GM19328 (cell line): Measurements from ENCODE around the gene VASN.

ENCODE experiments used
- ATAC-seq: cut with Tn5 transposase; IDR thresholded peaks from one replicate; pipeline ENCODE4 v1.9.1; 2021; ENCODE audit warnings: mild to moderate bottlenecking, moderate library complexity; ENCODE audit not compliant: unreplicated experiment

VASN gene

DNA sequence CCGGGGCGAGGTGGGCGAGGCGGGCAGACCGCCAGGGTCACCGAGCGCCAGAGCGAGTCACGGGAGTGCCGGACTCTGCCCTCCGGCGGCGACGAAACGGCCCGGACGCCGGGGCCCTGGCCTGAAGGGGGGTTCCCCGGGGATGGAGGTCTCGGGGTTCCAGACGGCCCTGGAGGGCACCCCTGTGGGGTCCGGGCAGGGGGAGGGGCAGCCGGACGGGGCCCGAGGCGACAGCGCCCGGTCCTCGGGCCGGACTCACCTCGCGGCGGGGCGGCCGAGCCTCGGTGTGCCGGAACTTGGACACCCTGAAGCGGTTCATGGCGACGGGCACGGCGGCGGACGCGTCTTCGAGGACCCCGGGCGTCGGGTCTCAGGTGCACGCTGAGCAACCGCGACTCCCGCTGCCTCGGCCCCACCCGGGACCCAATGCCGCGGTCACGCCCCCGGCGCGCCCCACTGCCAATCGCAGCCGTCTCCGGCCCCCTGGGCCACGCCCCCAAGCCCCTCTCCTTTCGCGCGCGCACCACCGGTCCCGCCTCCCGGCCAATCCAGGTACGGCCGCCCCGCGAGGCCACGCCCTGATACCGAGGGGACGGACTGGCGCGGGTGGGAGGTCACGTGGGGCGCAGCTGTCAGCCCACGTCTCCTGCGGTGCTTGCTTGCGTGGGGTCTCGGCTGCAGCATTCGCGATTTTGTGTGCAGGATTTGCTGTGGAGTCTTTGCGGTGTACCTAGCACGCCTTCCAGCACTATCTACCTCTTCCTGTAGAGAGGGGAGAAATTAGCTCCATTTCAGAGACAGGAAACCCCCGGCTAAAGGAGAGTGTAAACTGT, 44.8 kb downstream of the VASN start, which contains the start of gene CORO7:
Gene CORO7, minus strand, starts transcription at position 397 of the 833 bp plus-strand sequence. Its CDS starts 78 bp downstream, at position 319.
- ATAC-seq, result peak; percentile 60

GRCh38 chr16:4419402-4419959, 47.8 kb downstream of the VASN start:
- no peak for ATAC-seq

DNA sequence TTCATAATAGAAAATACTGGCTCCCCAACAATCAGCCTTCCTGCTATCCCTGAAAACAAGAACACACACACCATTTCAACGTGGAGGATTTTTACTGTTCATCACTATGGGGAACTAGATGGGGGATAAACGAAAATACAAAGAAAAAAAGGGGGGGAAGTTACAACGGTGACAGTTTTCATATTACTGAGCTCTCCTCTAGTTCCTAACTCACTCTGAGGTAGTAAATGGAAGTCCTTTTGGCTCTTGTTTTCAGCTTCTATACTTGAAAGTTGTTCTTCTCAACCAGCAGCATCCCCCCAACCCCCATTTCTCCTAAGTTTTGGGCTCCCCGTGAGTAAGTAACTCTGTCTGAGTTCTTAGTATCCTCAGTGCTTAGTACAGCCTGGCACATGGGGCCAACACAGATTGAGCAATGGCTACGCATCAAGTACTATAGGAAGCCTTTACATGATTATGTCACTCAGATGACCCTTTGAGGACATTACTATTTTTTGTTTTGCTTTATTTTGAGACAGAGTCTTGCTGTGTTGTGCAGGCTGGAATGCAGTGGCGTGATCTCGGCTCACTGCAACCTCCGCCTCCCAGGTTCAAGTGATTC, 49.0 kb downstream of the VASN start:
- no peak for ATAC-seq

GRCh38 chr16:4425378-4426020, 53.9 kb downstream of the VASN start, which contains the start of gene DNAJA3:
Gene DNAJA3, plus strand, starts transcription at chr16:4425868. Its CDS starts 14 bp downstream, at chr16:4425882.
- ATAC-seq, result peak; percentile 91

- ATAC-seq, result peak; percentile 24
Observed at GRCh38 chr16:4426021-4426684, 54.5 kb downstream of the VASN start.

DNA sequence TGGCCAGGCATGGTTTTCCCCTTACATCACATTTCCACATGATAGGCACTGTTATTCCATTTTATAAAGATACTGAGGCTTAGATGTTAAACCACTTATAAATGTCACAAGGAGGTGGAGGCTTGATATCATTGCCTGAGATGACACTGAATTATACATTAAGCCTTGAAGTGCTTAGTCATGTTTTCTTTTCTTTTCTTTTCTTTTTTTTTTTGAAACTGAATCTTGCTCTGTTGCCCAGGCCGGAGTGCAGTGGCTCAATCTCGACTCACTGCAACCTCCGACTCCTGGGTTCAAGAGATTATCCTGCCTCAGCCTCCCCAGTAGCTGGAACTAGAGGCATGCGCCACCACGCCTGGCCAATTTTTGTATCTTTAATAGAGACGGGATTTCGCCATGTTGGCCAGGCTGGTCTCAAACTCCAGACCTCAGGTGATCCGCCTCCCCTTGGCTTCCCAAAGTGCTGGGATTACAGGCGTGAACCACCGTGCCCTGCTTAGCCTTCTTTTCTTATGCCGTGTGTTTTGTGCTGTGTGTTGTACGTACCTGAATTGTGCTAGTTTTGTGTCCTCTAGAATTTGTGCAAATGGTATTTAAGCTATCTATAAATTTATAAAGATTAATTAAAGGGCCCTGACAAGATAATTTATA, 55.2 kb downstream of the VASN start:
- no peak for ATAC-seq

DNA sequence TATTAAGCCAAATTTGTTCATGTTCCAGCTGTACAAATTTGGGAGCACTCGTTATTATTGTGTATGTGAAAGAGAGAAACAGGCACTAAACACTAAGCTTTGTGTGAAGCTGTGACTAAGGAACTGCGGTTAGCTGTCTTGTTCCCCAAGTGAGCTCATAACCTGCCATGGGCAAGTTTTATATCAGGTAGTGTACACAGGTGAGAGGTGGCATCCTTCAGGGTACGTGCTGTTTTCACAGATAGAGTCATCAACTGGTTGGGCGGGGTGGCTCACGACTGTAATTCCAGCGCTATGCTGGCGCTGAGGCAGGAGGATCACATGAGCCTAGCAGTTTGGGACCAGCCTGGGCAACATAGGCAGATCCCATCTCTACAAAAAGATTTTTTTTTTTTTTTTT, 56.9 kb downstream of the VASN start:
- no peak for ATAC-seq

- no peak for ATAC-seq
Observed at GRCh38 chr16:4431023-4431422, 59.4 kb downstream of the VASN start.
